Stimulated activated CD4-positive, alpha-beta T cell treated with anti-CD3 and anti-CD28 coated beads, Interleukin-1b, Interleukin-23, amount 100 ng/mL, for 48 hours (primary cell): ENCODE results near the gene ZNF700.
"Not testable (repeated sequence)": the region's sequence is repeated elsewhere in the genome, so short reads cannot be mapped to it uniquely, and the experiment has no call there.

ENCODE experiments used
- DNase-seq: peaks from one replicate; pipeline ENCODE4 v3.0.0-alpha.2; 2020

Gene ZNF700

DNA sequence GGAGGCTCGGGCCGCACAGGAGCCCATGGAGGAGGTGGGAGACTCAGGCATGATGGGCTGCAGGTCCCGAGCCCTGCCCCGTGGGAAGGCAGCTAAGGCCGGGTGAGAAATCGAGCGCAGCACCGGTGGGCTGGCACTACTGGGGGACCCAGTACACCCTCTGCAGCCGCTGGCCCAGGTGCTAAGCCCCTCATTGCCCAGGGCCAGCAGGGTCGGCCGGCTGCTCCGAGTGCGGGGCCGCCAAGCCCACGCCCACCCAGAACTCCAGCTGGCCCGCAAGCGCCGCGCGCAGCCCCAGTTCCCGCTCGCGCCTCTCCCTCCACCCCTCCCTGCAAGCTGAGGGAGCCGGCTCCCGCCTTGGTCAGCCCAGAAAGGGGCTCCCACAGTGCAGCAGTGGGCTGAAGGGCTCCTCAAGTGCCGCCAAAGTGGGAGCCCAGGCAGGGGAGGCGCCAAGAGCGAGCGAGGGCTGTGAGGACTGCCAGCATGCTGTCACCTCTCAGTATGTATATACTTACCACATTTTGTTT lies 16.5 kb downstream of the ZNF700 start:
- not testable (repeated sequence) for DNase-seq

- DNase-seq, result no peak
These were observed 17.3 kb downstream of the ZNF700 start for GRCh38 chr19:11942008-11942842.

DNA sequence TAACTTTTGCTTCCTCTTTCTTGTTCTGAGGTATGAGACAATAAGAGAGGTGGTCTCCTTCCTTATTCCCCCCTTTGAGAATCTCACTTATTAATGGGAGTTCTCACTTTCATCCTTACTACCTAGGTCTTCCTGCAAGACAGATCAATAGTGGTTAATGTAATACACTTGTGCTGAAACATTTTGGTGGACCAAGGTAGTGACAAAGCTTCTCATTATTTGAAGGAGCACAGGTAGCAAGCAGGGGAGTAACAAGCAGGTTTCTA lies 17.9 kb downstream of the ZNF700 start:
- DNase-seq, result no peak

DNA sequence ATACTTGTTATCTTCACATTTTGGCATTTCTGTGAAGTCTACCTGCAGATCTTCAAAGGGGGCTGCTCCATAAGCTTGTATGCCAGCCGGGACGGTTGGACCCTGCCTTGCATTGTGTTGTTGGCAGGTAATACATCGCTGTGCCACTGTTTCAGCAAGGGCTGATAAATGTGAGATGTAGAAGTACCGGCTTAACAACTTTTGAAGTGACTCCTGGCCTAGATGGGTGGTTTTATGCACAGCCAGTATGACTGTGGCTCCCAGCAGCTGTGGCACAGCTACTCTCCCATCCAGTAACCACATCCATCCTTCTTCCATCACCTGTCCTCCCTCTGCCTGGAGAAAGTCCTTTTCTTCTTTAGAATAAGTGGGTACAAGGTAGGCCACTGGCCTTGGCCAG lies 19.7 kb downstream of the ZNF700 start:
- DNase-seq, result no peak

- DNase-seq, result no peak
These were observed 23.7 kb downstream of the ZNF700 start for GRCh38 chr19:11948646-11949045.

GRCh38 chr19:11949201-11949600 lies 24.3 kb downstream of the ZNF700 start:
- no peak for DNase-seq

DNA sequence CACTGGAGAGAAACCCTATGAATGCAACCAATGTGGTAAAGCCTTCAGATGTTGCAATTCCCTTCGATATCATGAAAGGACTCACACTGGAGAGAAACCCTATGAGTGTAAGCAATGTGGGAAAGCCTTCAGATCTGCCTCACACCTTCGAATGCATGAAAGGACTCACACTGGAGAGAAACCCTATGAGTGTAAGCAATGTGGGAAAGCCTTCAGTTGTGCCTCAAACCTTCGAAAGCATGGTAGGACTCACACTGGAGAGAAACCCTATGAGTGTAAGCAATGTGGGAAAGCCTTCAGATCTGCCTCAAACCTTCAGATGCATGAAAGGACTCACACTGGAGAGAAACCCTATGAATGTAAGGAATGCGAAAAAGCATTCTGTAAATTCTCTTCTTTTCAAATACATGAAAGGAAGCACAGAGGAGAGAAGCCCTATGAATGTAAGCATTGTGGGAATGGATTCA lies 24.7 kb downstream of the ZNF700 start:
- not testable (repeated sequence) for DNase-seq

DNA sequence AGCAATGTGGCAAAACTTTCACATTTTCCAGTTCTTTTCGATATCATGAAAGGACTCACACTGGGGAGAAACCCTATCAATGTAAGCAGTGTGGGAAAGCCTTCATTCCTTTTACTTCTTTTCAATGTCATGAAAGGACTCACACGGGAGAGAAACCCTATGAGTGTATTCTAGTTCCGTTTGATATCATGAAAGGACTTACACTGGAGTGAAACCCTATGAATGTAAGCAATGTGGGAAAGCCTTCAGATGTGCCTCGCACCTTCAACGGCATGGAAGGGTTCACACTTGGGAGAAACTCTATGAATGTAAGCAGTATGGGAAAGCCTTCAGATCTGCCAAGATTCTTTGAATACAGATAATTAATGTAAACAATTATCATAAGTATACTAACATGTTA lies 25.4 kb downstream of the ZNF700 start:
- DNase-seq, result no peak

DNA sequence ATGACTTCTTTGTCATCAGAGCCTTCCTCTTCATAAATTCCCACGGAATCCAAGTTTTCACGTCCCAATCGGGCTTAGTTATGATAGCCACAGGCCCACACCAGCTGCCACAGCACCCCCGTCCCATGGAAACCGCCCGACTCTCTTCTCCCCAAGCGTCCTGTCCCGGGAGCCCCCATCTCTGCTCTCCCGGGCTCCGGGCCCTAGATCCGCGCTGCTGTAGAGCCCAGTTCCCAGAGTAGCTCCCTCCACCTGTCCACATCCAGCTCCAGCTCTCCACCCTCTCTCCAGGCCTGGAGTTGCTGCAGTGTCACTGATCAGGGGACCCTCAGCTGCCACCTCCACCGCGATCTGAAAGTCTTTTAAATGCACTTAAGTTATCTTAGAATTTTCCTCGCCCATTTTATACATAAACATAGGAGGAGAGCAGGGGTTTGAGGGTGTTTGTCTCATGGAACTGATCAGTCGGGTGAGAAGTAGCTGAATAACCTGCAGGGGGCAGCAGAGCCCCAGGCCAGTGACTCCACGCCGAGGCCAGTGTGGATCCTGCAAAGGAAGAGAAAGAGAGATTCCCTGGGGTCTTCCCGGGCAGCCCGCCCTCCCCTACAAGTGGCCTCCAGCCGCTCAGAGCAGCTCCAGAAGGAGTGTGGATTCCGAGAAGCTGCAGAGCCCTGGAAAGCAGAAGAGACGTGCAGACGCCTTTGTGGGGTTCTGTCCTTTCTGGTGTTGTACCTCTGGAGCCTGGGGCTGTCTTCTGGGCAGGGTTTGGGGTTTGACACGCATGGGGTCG lies 38.9 kb downstream of the ZNF700 start:
- peak; percentile 67 for DNase-seq

- DNase-seq, result no peak
These were observed 39.6 kb downstream of the ZNF700 start for GRCh38 chr19:11964496-11964857.

DNA sequence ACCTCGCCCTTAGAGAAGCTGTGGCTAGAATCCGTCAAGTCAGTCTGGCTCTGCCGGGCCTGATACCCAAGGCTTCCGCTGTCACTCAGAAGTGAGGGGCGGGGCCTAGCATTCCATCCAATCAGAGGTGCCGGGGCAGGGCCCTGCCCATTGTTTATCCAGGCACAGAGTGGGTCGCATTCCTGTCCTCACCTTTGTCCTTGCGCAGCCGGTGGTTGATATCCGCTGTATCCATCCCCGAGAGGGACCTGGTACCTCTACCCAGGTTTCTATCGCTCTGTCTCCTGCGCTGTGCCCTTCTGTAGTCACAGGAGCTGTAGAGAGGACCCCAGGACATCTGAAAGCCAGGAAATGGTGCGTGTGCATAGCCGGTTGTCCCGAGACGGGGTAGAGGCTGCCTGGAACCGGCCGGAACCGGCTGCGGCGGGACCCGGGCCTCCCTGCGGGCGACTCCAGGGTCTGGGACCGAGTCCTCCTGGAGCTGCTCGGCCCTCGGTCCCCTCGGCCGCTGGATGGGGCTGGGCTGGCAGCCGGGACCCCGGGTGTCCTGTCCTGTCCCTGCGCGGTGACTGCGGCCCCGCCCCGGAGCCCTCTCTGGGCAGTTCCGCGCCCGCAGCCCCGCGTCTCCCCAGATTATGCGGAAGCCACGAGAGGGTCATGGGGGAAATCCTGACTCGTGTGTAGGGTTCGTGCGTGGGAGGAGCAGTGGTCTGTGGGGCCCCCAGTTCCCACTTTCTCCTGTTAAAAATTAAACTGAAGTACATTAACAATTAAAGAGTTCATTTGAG lies 40.1 kb downstream of the ZNF700 start, which contains the start of gene ZNF763:
Gene ZNF763 (plus strand): TSS at position 183 of the 788 bp plus-strand sequence. CDS start 169 bp downstream, at position 352.
- DNase-seq, result peak; percentile 88

DNA sequence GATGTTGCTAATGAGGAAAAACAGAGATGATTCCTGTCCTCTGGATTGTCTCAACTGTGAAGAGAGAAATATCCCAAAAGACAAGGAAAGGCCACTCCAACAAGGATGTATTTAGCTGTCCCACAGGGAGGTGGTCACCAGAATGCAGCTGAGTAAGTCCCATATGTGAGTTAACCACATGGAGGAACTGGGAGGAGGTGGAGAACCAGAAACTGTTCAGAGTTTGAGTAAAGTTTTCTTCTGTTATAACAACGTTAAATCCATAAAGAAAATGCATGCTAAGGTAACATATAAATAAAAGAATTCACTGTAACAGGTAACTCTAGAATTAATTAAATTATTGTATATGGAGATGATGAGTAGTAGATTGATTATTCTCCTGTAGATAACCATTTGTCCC lies 45.3 kb downstream of the ZNF700 start:
- no peak for DNase-seq

GRCh38 chr19:11971041-11971440 lies 46.1 kb downstream of the ZNF700 start:
- DNase-seq, result no peak

GRCh38 chr19:11973019-11973810 lies 48.3 kb downstream of the ZNF700 start:
- DNase-seq, result no peak

- no peak for DNase-seq
These were observed 53.7 kb downstream of the ZNF700 start for GRCh38 chr19:11978492-11979100.

DNA sequence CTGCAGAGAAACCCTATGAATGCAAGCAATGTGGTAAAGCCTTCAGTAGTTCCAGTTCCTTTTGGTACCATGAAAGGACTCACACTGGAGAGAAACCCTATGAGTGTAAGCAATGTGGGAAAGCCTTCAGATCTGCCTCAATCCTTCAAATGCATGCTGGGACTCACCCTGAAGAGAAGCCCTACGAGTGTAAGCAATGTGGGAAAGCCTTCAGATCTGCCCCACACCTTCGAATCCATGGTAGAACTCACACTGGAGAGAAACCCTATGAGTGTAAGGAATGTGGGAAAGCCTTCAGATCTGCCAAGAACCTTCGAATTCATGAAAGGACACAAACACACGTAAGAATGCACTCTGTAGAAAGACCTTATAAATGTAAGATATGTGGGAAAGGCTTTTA lies 54.6 kb downstream of the ZNF700 start:
- no peak for DNase-seq

DNA sequence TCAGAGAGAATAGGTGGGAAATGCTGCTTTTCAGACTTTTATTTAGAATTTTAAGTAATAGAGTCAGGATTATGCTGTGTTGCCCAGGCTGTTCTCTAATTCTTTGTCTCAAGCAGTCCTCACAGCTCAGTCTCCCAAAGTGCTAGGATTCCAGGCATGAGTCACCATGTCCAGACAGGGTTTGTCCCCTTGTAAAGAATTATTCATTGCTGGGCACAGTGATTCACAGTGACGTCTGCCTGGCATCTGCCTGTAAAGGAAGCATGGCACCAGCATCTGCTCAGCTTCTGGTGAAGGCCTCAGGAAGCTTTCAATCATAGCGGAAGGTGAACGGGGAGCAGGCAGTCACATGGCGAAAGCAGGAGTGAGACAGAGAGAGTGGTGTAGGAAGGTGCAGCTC lies 57.6 kb downstream of the ZNF700 start:
- DNase-seq, result no peak

DNA sequence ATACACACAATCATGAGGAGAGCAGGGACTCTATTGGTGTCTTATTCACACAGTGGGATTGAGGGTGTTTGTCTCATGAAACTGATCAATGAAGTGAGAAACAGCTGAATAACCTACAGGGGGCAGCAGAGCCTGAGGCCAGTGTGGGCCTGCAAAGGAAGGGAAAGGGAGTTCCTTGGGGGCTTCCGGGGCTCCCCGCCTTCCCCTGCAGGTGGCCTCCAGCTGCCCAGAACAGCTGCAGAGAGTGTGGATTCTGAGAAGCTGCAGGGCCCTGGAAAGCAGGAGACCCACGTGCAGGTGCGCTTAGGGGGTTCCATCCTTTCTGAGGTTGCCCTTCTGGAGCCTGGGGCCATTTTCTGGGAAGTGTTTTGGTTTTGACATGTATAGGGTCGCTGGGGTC lies 60.1 kb downstream of the ZNF700 start:
- DNase-seq, result no peak

DNA sequence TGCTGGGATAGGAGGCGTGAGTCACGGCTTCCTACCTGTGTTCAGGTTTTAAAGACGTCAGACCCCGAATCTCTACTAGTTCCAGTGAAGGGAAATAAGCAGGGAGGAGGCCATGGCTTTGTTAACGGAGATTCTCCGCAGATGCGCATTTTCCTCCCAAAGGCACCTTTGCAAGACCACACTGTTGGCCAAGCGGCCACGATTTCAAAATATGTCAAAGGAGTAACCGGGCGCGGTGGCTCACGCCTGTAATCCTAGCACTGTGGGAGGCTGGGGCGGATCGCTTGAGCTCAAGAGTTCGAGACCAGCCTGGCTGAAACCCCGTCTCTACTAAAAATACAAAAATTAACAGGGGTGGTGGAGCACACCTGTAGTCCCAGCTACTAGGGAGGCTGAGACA lies 61.8 kb downstream of the ZNF700 start:
- DNase-seq, result no peak

- DNase-seq, result peak; percentile 94
These were observed 62.7 kb downstream of the ZNF700 start for GRCh38 chr19:11987405-11988281.

GRCh38 chr19:11989112-11989456 lies 64.2 kb downstream of the ZNF700 start:
- no peak for DNase-seq
